Measurements from ENCODE around the gene ZNF683. TPM values are rescaled to one million over a fixed set of nuclear protein-coding genes. Genes with fewer than 3 reads are reported as not detected.

Gene ZNF683
- total RNA-seq, 1 donor from 2014 or later, result not detected

DNA sequence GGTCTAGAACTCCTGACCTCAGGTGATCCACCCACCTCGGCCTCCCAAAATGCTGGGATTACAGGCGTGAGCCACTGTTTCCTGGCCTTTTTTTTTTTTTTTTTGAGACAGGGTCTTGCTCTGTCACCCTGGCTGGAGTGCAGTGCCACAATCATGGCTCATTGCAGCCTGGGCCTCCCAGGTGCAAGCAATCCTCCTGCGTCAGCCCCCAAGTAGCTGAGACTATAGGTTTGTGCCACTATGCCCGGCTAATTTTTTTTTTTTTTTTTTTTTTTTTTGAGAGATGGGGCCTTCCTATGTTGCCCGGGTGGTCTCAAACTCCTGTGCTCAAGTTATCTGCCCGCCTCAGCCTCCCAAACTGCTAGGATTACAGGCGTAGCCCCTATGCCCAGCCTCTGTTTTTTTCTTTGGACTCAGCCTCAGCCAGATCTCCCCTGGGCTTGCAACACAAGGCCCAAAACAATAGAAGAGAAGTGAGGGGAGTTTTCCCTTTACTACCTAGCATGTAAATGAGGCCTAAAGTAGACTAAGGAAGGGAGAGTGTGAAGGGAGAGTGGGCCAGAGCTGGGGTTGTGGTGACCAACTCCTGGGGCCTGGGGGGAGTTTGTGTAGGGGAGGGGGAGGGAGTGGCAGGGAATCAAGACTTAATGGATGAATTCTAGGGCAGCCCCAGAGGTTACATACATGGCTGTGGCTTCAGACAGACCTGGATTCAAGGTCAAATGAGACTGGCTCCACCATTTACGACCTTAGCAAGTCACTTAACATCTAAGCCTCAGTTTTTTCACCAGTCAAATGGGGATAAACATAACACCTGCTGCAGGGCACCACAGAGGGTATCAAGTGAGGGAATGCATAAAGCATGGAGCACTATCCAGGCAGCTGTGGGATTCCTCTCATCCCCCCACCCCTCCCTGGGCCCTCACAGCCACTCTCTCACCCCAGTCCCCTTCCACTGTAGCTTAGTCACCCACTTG, 56.4 kb downstream of the ZNF683 start:
- DNase-seq (ENCODE audit: extremely low read depth, low read depth, low spot score), result no peak

DNA sequence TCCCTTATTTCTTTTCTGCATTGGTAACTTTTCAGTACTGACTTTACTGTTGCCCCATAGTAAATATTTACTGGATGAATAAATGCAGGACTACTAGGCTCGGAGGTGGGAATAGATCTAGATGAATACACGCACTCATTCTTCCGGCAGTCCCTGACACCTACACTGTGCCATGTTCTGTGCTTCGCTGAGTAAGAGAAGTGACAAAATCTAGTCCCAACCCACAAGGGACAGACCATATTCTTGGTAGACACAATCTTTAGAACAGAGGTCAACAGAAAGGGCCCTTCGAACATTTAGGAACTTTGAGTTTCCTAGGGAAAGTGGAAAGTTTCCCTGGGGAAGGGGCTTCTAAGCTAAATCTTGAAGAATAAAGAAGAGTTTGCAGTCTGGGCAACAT, 58.0 kb downstream of the ZNF683 start:
- no peak for DNase-seq (ENCODE audit: extremely low read depth, low read depth, low spot score)

Other genes starting within 250 kb of the ZNF683 start
- 4.1 and 5.8 TPM in 2 replicates for gene FAM110D, start 213.7 kb downstream of the ZNF683 start, total RNA-seq
- not detected in 2 replicates for gene C1orf232, start 203.8 kb downstream of the ZNF683 start, total RNA-seq
- gene ZNF593, start 202.8 kb downstream of the ZNF683 start, total RNA-seq, result 26.5 and 27.2 TPM in 2 replicates
- not detected in 2 replicates for gene ZNF593OS, start 200.9 kb downstream of the ZNF683 start, total RNA-seq
- gene CNKSR1, start 195.3 kb downstream of the ZNF683 start, total RNA-seq, result 1.0 TPM in 1 of 2 replicates, not detected in the other
- gene CATSPER4, start 182.1 kb downstream of the ZNF683 start, total RNA-seq, result not detected in 2 replicates
- 7.4 and 7.9 TPM in 2 replicates for gene CEP85, start 138.6 kb downstream of the ZNF683 start, total RNA-seq
- gene SH3BGRL3, start 92.7 kb downstream of the ZNF683 start, total RNA-seq, result 258 and 260 TPM in 2 replicates
- gene UBXN11, start 66.1 kb downstream of the ZNF683 start, total RNA-seq, result 1.9 and 5.0 TPM in 2 replicates
- not detected in 2 replicates for gene CD52, start 54.8 kb downstream of the ZNF683 start, total RNA-seq
- gene CRYBG2, start 18.6 kb downstream of the ZNF683 start, total RNA-seq, result under 0.01 TPM in 1 of 2 replicates, not detected in the other
- 0.05 and 0.06 TPM in 2 replicates for gene LIN28A, start 38.1 kb upstream of the ZNF683 start, total RNA-seq
- gene DHDDS, start 59.6 kb upstream of the ZNF683 start, total RNA-seq, result 49.1 and 52.9 TPM in 2 replicates
- gene HMGN2, start 99.7 kb upstream of the ZNF683 start, total RNA-seq, result 218 and 234 TPM in 2 replicates
- 13.3 and 29.9 TPM in 2 replicates for gene RPS6KA1, start 157.0 kb upstream of the ZNF683 start, total RNA-seq